GM10847 (cell line): ENCODE results near the gene ADAM10.

Experiments
- POLR2A ChIP-seq: IDR thresholded peaks from 2 replicates; pipeline ENCODE4 v1.6.1; 2011; ENCODE audit not compliant: insufficient read length; ENCODE audit errors: extremely low read depth

ADAM10 gene

GRCh38 chr15:58762731-58763130 lies 13.2 kb upstream of the ADAM10 start:
- TF ChIP-seq POLR2A = no peak

GRCh38 chr15:58762285-58762684 lies 12.8 kb upstream of the ADAM10 start:
- TF ChIP-seq POLR2A = no peak

- TF ChIP-seq POLR2A = no peak
These were observed 11.5 kb upstream of the ADAM10 start for GRCh38 chr15:58761010-58761388.

GRCh38 chr15:58760385-58761009 lies 11.0 kb upstream of the ADAM10 start:
- no peak for TF ChIP-seq POLR2A

GRCh38 chr15:58758141-58758540 lies 8.6 kb upstream of the ADAM10 start:
- no peak for TF ChIP-seq POLR2A

GRCh38 chr15:58755956-58756355 lies 6.4 kb upstream of the ADAM10 start:
- no peak for TF ChIP-seq POLR2A

GRCh38 chr15:58755350-58755749 lies 5.8 kb upstream of the ADAM10 start:
- TF ChIP-seq POLR2A = no peak

GRCh38 chr15:58752716-58753115 lies 3.2 kb upstream of the ADAM10 start:
- TF ChIP-seq POLR2A = no peak

GRCh38 chr15:58748852-58749531 lies 515 bp downstream of the ADAM10 start:
- no peak for TF ChIP-seq POLR2A

GRCh38 chr15:58748040-58748851 lies 1.3 kb downstream of the ADAM10 start:
- TF ChIP-seq POLR2A = no peak

GRCh38 chr15:58746174-58746573 lies 3.3 kb downstream of the ADAM10 start:
- TF ChIP-seq POLR2A = no peak

GRCh38 chr15:58742819-58743502 lies 6.5 kb downstream of the ADAM10 start:
- TF ChIP-seq POLR2A = no peak

- TF ChIP-seq POLR2A = no peak
These were observed 7.3 kb downstream of the ADAM10 start for GRCh38 chr15:58742022-58742813.

GRCh38 chr15:58741032-58741431 lies 8.5 kb downstream of the ADAM10 start:
- TF ChIP-seq POLR2A = no peak

- TF ChIP-seq POLR2A = no peak
These were observed 9.1 kb downstream of the ADAM10 start for GRCh38 chr15:58740436-58740835.

- no peak for TF ChIP-seq POLR2A
These were observed 11.3 kb downstream of the ADAM10 start for GRCh38 chr15:58738046-58738707.
